ENCODE data around the gene FDX2.

The FDX2 gene

DNA sequence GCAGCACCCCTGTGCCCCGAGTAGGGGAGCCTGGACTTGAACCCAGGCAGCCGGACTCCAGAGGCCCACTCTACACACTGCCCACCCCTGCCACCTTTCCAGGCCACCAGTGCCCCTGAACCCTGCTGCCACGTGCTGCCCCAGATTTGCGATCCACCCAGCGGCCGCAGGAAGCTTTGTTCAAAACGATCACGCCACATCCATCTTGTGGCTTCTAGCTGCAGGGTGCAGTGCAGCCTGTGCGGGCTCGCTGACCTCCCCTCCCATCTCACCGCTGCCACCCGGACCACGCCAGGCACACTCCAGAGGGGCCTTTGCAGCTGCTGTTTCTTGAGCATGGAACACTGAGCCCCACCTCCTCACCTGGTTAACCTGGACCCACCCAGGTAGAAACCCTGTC lies 13.7 kb upstream of the FDX2 start:
- no peak for DNase-seq (ENCODE audit: low read depth)
- Histone ChIP-seq H3K9me3 (ENCODE audit: control insufficient read depth, low read length) (no peaks in the 10 kb centered on the region), H3K4me3 (ENCODE audit: low read length) (no peak overlapping the region), H3K4me1 (ENCODE audit: control insufficient read depth, insufficient read depth, low read length) (peaks cover 11% of the 10 kb centered on the region), H3K27me3 (replicated peaks; ENCODE audit: control insufficient read depth, insufficient read depth, low read length) (no peaks in the 10 kb centered on the region), H3K9ac (ENCODE audit: low read length) (no peak overlapping the region), H3K36me3 (ENCODE audit: control insufficient read depth, insufficient read depth, low read length, severe bottlenecking) (peaks cover 50% of the 10 kb centered on the region)

DNA sequence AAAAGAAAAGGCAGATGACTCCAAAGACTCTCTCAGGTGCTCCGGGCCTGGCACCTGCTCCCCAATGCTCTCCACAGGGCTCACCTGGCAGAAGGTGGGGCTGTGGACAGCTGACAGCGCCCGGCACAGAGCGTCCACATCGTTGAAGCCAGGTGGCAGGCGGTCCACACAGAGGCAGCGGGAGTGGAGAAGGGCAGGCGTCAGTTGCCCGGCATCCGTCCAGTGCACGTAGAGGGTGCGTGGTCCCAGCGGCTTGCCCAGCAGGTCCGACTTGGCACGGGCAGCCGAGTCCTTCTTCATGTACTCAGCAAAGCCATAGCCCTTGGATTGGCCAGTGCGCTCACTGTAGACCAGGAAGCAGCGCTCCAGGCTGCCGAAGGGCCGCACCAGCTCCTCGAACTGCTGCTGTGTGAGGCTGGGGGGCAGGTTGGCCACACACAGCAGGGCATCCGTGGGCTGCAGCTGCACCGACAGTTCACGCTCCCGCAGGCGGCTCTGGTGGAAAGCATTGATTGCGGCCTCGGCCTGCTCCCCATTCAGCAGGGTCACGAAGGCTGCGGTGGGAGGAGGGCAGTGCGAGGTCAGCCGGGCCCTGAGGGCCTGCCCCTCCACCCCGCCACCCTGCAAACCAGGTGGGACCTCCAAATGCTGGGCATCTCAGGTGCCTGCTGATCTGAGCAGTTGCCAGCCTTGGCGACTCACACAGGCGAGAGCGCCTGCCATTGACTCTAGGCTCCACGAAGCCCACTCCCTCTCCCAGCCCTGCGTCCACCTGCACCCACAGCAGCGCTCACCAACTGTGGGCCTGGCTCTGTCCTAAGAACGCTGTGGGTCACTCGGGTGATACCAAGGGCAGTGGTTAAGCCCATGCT lies 13.0 kb upstream of the FDX2 start:
- H3K36me3 ChIP-seq (ENCODE audit: control insufficient read depth, insufficient read depth, low read length, severe bottlenecking): peaks cover 57% of the 10 kb centered on the region
- H3K4me1 ChIP-seq (ENCODE audit: control insufficient read depth, insufficient read depth, low read length): peaks cover 11% of the 10 kb centered on the region
- no peaks in the 10 kb centered on the region for H3K27me3 ChIP-seq (replicated peaks; ENCODE audit: control insufficient read depth, insufficient read depth, low read length)
- DNase-seq (ENCODE audit: low read depth): no peak
- H3K4me3 ChIP-seq (ENCODE audit: low read length): no peak overlapping the region
- H3K9me3 ChIP-seq (ENCODE audit: control insufficient read depth, low read length): no peaks in the 10 kb centered on the region
- H3K9ac ChIP-seq (ENCODE audit: low read length): no peak overlapping the region

DNA sequence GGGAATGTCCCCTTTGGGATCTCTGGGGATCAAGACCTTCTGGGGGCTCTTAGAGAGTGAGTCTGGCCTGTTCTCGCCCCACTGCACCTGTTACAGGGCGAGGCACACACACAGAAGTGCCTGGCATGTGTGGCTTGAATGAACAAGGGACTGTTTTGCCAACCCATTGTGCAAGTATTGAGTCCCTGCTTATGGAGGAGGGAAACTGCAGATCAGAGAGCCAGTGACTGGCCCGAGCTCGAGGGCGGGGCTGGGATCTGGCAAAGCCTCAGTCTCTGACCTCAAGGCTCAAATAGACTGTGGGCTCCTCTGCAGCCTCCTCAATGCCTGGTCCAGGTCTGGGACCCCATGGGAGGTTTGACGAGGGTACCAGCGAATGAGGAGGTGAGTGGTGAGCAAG lies 12.0 kb upstream of the FDX2 start:
- no peak for DNase-seq (ENCODE audit: low read depth)
- H3K9me3 ChIP-seq (ENCODE audit: control insufficient read depth, low read length): no peaks in the 10 kb centered on the region

DNA sequence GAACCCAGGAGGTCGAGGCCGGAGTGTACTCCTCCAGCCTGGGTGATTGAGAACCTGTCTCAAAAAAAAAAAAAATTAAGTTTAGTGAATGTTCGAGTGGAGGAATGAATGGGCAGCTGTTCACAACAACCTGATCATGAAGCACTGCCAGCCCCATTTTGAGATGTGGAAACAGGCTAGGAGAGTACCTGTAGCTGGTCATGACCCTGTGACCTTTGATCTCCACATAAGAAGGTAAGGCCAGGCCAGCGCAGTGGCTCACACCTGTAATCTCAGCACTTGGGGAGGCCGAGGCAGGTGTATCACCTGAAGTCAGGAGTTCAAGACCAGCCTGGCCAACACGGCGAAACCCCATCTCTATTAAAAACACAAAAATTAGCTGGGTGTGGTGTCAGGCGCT lies 9.9 kb upstream of the FDX2 start:
- Histone ChIP-seq H3K27me3 (replicated peaks; ENCODE audit: control insufficient read depth, insufficient read depth, low read length) (no peaks in the 10 kb centered on the region), H3K9me3 (ENCODE audit: control insufficient read depth, low read length) (no peaks in the 10 kb centered on the region), H3K4me3 (ENCODE audit: low read length) (no peak overlapping the region), H3K9ac (ENCODE audit: low read length) (no peak overlapping the region), H3K4me1 (ENCODE audit: control insufficient read depth, insufficient read depth, low read length) (no peaks in the 10 kb centered on the region), H3K36me3 (ENCODE audit: control insufficient read depth, insufficient read depth, low read length, severe bottlenecking) (peaks cover 82% of the 10 kb centered on the region)
- DNase-seq (ENCODE audit: low read depth): no peak

More for the DNA sequence above, 12.0 kb upstream of the FDX2 start:
- Histone ChIP-seq H3K4me1 (ENCODE audit: control insufficient read depth, insufficient read depth, low read length) (peaks cover 11% of the 10 kb centered on the region), H3K4me3 (ENCODE audit: low read length) (no peak overlapping the region), H3K36me3 (ENCODE audit: control insufficient read depth, insufficient read depth, low read length, severe bottlenecking) (peaks cover 67% of the 10 kb centered on the region), H3K27me3 (replicated peaks; ENCODE audit: control insufficient read depth, insufficient read depth, low read length) (no peaks in the 10 kb centered on the region), H3K9ac (ENCODE audit: low read length) (no peak overlapping the region)

DNA sequence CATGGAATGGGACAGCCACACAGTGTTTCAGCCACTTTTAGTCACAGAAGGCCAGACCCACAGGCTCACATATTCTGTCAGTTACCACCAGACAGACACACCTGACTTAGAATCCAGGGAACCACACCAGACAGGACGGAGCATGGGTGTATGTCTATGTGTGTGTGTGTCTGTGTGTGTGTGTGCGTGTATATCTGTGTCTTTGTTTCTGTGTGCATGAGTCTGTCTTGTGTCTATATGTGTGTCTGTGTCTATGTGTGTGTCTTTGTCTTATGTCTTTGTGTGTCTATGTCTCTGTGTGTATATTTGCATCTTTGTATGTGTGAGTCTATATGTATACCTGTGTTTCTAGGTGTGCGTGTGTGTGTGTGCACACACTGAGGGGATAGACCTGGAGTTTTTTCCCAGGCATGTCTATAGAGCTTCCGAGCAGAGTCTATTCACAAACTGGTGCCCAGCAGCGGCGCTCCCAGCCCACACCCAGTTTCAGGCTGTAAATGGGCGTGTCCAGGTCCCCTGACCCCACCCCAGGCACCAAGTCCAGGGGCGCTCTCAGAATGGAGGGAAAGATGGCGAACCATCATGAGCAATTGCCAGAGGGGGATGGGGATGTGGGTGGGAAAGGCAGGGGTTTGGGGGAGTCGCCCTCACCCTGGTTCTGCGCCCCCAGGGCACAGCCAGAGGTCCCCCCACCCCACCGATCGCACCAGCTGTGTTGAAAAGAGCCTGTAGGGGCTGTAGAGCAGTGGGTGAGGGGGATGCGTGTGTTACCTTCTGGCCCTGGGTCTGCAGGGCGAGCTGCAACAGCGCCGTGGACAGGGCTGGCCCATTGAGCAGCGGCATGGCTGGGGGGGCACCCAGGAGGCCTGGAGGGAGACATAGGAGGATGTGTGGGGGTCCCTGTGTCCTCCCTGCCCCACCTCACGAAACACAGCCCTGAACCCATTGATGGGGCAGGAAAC lies 6.3 kb upstream of the FDX2 start:
- no peaks in the 10 kb centered on the region for H3K27me3 ChIP-seq (replicated peaks; ENCODE audit: control insufficient read depth, insufficient read depth, low read length)
- no peaks in the 10 kb centered on the region for H3K4me1 ChIP-seq (ENCODE audit: control insufficient read depth, insufficient read depth, low read length)
- H3K9ac ChIP-seq (ENCODE audit: low read length): no peak overlapping the region
- H3K36me3 ChIP-seq (ENCODE audit: control insufficient read depth, insufficient read depth, low read length, severe bottlenecking): peaks cover 73% of the 10 kb centered on the region
- H3K4me3 ChIP-seq (ENCODE audit: low read length): no peak overlapping the region
- no peaks in the 10 kb centered on the region for H3K9me3 ChIP-seq (ENCODE audit: control insufficient read depth, low read length)
- no peak for DNase-seq (ENCODE audit: low read depth)

DNA sequence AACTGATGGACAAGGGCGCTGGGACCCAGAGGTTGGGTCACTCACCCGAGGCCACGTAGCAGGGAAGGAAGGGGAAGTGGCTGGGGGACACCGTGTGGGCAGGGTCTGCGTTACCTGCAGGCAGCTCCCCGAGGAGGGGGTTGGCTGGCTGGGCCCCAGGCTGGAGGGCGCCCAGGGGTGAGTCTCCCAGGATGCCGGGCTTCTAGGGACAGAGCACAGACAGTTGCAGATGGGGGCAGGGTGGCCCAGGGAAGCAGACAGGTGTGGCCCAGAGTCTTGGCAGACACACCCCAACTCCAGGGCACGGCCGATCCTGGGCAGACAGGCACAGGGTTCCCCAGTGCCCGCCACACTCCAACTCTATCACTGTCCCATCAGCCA lies 5.6 kb upstream of the FDX2 start:
- no peaks in the 10 kb centered on the region for H3K4me1 ChIP-seq (ENCODE audit: control insufficient read depth, insufficient read depth, low read length)
- H3K9me3 ChIP-seq (ENCODE audit: control insufficient read depth, low read length): no peaks in the 10 kb centered on the region
- no peak overlapping the region for H3K4me3 ChIP-seq (ENCODE audit: low read length)
- DNase-seq (ENCODE audit: low read depth): no peak
- H3K27me3 ChIP-seq (replicated peaks; ENCODE audit: control insufficient read depth, insufficient read depth, low read length): no peaks in the 10 kb centered on the region
- H3K36me3 ChIP-seq (ENCODE audit: control insufficient read depth, insufficient read depth, low read length, severe bottlenecking): peaks cover 70% of the 10 kb centered on the region
- H3K9ac ChIP-seq (ENCODE audit: low read length): no peak overlapping the region

DNA sequence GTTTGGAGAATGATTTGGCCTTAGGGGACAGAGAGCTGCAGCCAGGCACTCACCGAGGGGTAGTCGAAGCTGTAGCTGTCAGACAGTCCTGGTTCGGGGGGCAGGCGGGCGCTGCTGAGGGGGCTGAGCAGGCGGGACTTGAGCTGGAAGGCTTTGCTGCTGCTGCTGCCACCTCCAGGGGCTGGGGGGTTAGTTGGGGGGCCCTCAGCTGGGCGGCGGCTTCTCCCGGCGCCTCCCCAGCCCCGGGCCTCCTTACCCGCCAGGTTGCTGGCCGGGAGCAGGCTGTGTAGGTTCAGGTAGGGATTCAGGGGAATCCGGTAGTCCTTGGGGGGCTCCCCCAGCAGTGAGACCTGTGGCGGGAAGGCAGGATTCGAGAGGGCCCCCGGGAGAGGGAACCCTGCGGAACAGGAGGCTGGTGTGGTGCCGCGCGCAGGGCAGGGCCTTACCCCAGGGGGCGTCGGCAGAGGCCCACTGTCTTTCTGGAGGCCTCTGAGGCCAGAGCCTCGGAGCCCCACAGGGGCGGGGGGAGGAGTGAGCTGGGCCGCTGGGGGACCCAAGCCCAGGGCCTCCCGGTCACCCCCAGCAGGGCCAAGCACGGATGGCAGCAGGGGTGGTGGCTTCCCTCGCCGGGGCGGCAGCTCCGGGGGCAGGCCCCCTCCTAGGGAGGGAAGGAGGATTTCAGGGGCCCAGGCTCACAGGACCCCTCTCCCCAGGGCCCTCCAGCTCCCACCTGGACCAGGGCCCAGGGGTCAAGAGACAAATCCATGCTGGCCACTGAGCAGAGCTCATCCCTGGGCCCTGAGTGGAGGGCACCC lies 5.0 kb upstream of the FDX2 start:
- H3K4me3 ChIP-seq (ENCODE audit: low read length): no peak overlapping the region
- H3K27me3 ChIP-seq (replicated peaks; ENCODE audit: control insufficient read depth, insufficient read depth, low read length): no peaks in the 10 kb centered on the region
- H3K9me3 ChIP-seq (ENCODE audit: control insufficient read depth, low read length): no peaks in the 10 kb centered on the region
- H3K36me3 ChIP-seq (ENCODE audit: control insufficient read depth, insufficient read depth, low read length, severe bottlenecking): peaks cover 64% of the 10 kb centered on the region
- H3K9ac ChIP-seq (ENCODE audit: low read length): no peak overlapping the region
- no peaks in the 10 kb centered on the region for H3K4me1 ChIP-seq (ENCODE audit: control insufficient read depth, insufficient read depth, low read length)
- no peak for DNase-seq (ENCODE audit: low read depth)

DNA sequence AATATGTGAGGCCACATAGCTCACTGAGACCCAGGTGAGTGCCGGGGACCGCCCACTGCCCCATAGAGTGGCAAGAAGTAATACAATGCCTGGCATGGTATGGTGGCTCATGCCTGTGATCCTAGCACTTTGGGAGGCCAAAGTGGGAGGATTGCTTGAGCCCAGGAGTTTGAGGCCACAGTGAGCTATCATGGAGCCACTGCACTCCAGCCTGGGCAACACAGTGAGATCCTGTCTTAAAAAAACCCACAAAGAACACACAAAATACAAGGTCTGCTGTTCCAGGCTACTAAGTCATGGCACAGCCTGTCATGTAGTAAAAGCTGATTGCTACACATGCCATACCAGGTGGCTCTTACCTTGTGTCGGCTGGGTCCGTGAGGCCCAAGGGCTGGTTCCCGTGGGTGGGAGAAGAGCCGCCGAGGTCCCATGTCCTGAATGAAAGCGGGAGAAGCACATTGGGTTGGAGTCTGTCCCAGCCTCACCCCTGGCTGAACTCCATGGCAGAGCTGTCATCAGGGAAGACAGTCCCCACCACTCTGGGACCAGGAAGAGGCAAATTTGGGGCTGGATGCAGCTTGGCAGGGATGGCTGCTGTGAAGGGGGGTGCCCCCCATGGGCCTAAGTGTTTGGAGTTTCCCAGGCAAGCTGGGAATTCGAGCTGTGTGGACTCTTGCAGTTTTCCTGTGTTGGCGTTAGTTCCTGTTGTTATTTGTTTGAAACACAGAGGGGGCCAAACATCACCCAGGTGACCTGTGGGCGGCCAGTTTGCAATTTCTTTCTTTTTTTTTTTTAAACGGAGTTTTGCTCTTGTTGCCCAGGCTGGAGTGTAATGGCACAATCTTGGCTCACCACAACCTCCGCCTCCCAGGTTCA lies 3.2 kb upstream of the FDX2 start:
- H3K36me3 ChIP-seq (ENCODE audit: control insufficient read depth, insufficient read depth, low read length, severe bottlenecking): peaks cover 50% of the 10 kb centered on the region
- DNase-seq (ENCODE audit: low read depth): no peak
- H3K9me3 ChIP-seq (ENCODE audit: control insufficient read depth, low read length): no peaks in the 10 kb centered on the region
- no peaks in the 10 kb centered on the region for H3K27me3 ChIP-seq (replicated peaks; ENCODE audit: control insufficient read depth, insufficient read depth, low read length)
- no peak overlapping the region for H3K9ac ChIP-seq (ENCODE audit: low read length)
- no peak overlapping the region for H3K4me3 ChIP-seq (ENCODE audit: low read length)
- no peaks in the 10 kb centered on the region for H3K4me1 ChIP-seq (ENCODE audit: control insufficient read depth, insufficient read depth, low read length)

DNA sequence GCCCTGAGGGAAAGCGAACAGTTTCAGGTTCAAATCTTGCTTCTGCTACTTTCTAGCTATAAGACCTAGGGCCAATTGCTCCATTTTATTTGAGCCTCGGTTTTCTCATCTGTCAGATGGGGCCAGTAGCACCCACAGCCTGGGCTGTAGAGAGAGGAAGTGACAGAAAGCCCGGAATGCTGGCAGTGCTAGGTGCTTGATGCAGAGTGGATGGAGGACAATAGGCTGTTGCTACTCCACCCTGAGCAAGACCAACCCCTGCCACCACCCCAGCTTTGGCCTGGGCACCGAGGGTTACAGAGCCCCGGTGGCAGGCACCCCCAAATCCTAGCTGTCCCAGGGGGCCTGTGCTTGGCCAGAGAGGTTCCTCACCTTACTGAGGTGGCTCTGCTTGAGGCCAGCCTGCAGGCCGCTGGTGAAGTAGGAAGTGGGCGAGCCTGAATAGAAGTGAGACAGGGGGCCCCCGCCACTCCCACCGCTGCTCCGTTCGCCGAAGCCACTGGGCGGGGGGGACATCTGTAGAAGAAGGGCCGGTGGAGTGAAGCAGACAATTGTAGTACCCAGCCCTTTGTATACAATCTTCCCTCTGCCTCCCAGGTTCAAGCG lies 2.1 kb upstream of the FDX2 start:
- Histone ChIP-seq H3K36me3 (ENCODE audit: control insufficient read depth, insufficient read depth, low read length, severe bottlenecking) (peaks cover 39% of the 10 kb centered on the region), H3K4me1 (ENCODE audit: control insufficient read depth, insufficient read depth, low read length) (no peaks in the 10 kb centered on the region), H3K9me3 (ENCODE audit: control insufficient read depth, low read length) (no peaks in the 10 kb centered on the region), H3K27me3 (replicated peaks; ENCODE audit: control insufficient read depth, insufficient read depth, low read length) (no peaks in the 10 kb centered on the region), H3K4me3 (ENCODE audit: low read length) (no peak overlapping the region), H3K9ac (ENCODE audit: low read length) (no peak overlapping the region)
- no peak for DNase-seq (ENCODE audit: low read depth)
